ENCODE data around the gene ZMYND10.

Gene ZMYND10

DNA sequence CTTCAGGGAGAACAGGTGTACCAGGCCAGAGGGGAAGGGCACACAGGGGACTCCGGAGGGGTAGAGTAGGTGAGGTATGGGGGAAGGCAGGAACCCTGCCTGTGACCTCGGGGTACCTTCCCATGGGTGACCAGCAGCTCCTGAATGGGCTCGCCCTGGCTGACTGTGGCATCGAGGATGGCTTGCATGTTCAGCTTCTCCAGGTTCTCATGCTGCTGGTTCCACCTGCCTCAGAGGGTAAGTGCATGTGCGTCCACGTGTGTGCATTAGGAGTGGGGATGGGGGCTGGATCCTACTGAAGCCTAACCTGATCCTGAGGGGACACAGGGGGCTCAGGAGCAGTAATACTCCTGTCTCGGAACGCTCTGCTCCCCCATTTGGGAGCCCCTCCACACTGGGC lies 524 bp downstream of the ZMYND10 start:
- no peak for DNase-seq

DNA sequence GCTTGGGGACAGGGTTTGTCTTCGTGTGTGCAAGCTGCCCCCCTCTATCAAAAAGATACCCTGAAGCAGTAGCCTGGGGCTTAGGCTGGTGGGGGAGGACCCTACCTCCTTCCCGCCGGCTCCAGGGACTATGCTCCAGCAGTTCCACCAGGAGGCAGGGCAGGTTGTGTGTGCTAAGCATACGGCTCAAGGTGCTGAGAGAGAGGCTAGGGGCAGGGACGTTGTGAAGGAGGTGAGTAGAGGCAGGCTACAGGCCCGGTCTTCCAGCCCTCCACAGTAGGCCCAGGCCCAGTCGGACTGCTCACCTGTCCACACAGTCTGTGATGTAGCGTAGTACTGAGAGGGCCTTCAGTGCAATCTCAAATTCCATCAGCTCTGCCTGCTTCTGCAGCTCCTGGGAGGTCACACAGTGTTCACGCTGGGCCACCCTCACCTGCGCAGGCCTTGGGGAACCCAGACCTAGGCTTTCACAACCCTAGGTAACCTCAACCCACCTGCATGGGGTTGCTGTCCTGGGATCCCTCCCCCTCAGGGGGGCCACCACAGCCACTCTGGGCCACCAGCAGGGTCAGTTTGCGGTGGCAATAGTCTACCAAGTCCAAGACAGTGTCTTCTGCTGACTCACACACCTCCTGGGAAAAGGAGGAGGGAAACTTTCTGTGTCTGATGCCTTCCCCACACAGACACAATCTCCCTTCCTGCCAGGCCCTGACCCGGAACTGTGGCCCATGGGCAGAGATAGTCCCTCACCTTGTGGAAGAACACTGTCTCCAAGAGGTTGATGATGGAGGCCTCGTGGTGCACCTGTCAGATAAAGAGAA lies 2.5 kb downstream of the ZMYND10 start:
- DNase-seq, result no peak

DNA sequence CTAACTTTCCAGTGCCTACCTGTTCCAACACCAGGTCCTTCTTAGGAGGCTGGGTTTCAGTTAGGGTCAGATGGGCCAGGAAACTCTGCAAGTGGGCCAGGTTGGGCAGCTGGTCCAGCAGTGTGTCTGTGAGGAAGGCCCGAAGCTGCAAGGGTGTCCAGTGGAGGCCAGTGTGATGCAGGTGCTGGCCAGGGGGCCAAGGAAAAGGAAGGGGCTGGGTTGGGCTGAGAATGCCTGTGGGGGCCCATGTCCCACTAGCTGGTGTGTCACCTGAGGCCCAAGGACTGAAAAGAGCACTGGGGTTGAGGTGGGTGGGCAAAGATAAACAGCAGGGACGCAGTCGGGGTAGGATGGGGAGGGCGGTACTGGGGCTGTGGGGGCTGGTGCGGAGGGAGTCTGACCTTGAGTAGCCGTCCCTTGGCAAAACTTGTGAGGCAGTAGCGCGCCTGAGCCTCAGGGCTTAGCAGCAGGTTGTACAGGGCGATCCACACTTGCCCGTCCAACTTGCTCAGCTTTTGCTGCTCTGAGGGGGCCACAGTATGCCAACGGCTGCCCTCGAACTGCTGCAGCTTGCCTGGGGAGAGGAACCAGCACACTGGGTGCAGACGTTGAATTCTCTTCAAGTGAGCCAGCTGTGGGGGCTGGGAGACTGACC lies 3.4 kb downstream of the ZMYND10 start:
- DNase-seq, result no peak

DNA sequence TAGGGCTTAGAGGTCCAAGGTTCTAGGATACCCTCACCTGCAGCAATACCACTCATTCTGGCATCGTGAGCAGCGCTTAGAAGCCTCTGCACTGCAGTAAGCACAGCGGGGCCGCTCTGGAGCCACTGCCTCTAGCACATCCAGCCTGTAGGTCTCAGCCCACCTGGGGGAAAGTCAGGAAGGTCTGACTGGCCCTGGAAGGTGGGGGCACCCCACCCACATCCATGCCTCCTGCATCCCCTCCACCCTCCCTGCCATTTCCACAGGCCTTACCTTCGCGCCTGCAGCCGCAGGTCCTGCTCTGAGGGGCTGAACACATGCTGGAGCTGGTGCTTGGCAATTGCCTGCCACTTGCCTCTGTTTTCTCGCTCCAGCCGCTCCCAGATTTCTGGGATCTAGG lies 4.0 kb downstream of the ZMYND10 start:
- no peak for DNase-seq

DNA sequence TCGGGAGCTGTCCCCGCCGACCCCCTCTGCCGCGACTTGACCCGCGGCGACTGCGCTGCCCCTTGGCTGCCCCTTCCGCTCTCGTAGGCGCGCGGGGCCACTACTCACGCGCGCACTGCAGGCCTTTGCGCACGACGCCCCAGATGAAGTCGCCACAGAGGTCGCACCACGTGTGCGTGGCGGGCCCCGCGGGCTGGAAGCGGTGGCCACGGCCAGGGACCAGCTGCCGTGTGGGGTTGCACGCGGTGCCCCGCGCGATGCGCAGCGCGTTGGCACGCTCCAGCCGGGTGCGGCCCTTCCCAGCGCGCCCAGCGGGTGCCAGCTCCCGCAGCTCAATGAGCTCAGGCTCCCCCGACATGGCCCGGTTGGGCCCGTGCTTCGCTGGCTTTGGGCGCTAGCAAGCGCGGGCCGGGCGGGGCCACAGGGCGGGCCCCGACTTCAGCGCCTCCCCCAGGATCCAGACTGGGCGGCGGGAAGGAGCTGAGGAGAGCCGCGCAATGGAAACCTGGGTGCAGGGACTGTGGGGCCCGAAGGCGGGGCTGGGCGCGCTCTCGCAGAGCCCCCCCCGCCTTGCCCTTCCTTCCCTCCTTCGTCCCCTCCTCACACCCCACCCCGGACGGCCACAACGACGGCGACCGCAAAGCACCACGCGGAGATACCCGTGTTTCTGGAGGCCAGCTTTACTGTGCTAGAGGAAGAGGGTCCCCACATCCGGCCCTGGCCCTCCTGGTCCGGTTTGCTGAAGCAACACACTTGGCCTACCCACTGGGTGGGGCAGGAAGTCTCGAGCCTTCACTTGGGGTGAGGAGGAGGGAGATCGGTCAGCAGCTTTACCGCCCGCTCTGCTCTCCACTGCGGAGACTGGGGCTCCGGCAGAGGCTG lies 4.8 kb downstream of the ZMYND10 start, which contains the start of gene RASSF1:
Gene RASSF1, minus strand, starts transcription at position 389 of the 882 bp plus-strand sequence. Its CDS starts 31 bp downstream, at position 358.
- peak; percentile 85 to 87 for DNase-seq

DNA sequence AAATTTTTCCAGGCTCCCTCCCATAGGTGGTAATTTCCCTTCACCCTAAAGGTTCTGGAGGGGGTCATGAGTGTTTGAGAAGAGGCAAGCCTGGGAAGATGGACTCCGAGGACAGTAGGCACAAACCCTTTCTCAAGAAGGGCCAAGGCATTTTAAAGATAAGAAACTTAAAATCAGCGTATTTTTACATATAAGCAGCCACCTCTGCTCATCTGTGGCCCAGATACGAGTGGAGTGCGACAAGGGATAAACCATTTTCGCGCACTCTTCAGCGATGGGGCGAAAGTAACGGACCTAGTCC lies 5.4 kb downstream of the ZMYND10 start:
- DNase-seq, result no peak

DNA sequence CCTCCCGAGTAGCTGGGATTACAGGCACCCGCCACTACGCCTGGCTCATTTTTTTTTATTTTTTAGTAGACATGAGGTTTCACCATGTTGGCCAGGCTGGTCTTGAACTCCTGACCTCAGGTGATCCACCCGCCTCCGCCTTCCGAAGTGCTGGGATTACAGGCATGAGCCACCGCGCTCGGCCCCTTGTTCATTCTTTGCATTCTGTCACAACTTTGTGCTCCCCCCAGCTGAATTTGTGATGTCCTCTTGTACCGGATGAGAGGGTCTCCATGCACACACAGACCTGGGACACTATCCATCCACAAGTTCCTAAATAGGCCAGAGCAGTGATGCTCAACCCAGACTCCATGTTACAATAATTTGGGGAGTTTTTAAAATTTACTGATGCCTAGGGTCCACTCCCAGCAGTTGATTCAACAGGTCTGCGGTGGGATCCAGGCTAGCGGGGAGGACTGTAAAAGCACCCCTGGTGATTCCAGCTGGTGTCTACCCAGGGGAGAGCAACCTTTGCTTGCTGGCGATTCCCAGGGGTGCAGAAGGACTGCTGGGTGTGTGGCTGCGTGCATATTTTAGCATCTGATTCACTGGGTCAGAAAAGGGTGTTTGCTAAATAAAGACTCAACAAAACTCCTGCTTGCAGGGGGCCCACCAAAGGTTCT lies 5.9 kb downstream of the ZMYND10 start:
- no peak for DNase-seq

DNA sequence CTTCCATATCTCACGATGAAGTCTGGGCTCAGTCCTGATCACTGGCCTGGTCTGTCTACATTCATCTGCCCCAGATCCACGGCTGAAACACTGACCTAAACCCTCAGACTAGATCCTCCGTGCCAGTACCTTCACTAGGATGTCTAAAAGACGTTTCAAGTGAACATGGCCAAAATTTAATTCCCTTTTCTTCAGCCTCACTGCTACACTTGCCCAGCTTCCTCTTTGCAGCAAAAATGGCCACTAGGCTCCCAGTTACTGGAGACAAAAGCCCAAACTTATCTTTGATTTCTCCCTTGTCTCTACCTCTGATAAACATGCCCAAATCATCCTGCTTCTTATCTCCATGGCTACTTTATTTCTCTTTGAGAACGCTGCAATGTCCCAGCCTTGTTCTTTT lies 6.6 kb downstream of the ZMYND10 start:
- peak; percentile 56 to 64 for DNase-seq

DNA sequence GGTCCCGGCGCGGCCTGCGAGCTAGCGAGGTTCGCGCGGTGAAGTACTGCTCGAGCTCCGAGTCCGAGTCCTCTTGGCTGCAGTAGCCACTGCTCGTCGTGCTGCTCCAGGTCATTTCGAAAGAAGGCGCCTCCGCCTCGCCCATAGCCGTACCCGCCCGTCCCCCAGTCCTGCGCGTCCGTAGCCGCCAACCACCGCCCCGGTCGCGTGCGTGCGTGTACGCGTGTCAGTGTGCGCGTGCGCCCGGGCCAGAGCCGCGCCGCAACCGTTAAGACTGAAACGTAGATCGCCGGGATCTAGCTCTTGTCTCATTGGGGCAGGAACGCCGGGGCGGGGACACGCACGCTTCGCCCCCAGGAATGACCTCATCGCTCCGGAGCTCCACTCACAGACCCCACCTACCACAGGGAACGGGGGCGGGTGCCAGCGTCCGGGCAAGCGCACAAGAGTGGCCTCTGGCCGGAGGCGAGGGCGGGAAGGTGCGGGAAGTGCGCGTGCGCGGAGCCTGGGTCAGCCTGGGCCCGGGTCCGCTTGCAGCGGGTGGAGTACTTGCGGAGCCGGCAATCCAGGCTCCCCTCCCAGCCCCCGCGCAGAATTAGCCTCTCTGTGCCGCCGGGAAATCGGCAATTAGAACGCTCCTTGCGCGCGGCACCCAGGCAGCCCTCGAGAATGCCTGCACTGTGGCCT lies 8.2 kb downstream of the ZMYND10 start:
- peak; percentile 100 for DNase-seq

DNA sequence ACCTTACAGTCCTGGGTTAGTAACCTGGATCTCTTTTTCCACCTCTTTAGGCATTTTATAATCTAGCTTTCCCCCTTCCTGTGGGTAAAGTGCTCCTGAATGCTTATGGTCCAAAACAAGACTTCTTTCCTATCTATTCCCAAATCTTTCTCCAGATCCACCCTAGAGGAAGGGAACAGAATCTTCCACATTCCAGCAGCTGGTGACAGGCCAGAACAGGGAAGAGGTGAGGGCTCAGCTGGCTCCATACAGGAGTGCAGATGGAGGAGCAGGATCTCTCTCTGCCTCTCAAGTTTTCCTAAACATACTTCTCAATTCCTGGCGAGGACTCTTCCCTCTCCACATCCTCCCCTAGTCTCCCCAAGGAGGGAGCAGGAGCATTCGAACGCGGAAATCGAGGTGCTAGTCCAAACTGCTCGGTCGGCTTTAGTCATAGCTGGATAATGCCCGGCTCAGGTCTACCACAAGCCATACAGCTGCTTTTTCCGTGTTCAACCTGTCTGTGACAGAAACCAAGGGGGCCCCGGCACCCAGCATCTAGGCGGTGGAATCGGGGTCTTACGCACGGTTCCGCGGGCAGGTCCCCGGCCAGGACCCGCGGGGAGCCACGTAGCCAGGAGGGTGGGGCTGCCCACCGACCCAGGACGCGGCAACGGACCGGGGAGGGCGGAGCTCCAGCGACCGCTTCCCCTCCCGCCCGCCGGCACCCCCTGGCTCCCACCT lies 8.9 kb downstream of the ZMYND10 start:
- DNase-seq, result no peak

DNA sequence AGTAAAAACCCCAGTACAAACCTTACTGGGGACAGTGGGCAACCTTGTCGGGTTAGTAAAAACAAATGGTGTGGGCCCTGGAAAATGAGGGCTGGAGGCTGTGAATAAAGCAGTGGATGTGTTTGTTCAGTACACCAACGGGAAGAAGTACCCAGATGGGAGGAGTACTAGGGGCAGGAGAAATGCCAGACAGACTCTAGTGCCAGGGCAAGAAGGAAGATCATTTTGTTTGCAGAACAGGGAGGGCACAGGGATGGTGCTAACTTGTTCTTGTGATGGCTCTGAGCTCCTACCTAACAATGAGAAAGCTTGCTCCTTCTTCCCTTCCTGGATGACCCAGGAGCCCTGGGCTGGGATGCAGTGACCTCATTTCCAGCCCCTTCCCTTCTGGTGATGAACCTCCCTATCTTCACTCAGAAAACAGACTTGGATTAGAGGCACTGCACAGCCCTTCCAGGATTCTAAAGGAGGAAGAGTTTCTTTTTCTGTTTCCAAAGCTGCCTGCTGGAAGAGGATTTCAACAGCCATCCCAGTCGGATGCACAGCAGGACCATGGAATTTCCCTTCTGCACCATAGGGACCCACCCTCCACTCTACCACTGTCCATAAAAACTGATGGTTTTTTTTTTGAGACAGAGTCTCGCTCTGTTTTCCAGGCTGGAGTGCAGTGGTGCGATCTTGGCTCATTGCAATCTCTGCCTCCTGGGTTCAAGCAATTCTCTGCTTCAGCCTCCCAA lies 11.0 kb downstream of the ZMYND10 start:
- DNase-seq, result no peak

DNA sequence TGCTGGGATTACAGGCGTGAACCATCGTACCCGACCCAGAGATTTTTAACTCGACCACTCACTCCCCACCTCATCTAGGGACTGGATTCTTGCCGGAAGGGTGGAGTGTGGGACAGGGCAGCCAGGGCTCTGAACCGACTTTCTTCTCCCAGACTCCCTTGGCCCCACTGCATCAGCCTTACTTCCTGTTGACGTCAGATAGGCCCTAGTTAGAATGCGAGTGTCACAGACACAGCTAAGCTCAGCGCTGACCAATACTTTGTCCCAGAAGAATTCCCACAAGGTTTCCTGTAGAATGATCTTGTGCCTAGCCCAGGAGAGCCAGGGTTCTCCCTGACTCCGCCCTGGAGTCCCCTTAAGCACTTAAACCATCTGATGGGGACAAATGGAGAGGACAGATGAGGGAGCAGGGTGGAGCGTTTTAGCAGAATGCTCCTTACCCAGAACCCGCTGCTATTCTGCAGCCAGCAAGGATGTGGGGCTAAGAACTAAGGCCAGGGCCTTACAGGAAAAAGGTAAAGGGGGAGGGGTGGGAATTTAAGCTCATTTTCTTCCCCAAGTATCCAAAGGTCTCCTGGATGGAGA lies 11.7 kb downstream of the ZMYND10 start:
- no peak for DNase-seq

DNA sequence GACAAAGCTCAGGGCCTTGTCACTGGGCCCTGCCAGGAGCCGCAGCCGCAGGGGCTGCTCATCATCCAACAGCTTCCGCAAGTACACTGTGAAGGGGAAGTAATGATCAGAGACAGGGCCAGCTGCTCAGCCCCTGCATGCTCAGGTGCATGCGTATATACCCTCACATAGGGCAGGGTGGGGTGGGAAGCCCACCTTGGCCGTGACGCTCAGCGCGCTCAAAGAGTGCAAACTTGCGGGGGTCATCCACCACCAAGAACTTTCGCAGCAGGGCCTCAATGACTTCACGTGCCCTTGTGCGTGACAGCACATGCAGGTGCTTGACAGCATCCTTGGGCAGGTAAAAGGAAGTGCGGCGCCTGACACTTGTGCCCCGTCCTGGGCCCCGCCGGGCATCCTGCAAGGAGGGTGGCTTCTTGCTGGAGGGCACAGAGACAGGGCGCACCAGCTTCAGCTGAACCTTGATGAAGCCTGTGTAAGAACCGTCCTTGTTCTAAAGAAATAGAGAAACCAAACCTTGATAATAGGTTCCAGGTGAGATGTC lies 14.1 kb downstream of the ZMYND10 start:
- DNase-seq, result no peak

DNA sequence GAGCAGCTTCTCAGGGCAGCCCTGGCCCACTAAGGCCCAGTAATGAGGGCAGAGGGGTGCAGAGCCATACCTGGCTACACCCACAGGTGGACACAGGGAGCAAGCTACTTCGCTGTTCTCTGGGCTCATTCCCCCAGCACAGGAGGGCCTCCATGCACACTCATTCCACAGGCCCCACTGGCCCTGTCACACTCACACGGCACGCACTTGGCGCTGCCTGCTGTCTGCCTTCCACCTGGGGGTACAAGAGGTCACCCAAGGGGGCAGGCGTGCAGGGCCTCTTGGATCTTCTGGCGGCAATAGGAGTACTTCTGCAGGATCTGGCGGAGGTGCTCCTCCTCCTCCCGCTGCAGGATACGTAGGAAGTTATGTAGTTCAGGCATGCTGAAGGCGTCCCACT lies 15.2 kb downstream of the ZMYND10 start:
- DNase-seq, result no peak

DNA sequence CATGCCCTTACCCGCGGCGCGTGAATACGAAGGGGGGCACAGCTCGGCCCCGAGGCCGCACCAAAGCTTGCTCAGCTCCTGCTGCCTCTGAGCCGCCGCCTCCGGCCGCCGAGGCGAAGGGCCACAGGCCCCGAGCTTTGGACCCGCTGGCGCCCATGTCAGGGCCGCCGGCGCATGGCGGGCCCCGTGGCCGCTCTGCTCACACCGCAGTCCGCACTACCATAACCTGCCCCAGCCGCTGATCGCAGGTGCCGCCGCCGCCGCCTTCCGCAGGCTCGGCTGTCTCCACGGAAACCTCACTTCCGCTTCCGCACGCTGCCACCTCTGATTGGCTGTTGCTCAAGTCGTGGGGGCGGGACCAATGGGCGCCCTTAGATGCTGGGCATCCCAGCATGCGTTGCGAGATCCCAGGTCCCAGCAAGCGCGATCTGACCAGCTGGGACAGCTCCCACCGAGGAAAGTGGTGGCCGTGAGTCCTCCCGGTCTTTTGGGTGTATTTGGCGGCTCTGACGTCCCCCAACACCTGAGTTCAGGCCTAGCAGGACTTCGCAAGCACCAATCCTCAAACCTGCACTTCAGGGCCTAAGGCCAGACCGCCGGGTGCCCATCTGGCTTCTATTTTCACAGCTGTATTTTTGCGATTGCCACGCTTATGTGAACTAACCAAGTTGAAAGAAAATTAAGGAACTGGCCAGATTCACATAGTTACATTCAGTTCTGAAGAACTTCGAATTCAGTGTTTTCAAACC lies 17.4 kb downstream of the ZMYND10 start, which contains the start of gene TUSC2:
Gene TUSC2, minus strand, starts transcription at position 281 of the 749 bp plus-strand sequence. Its CDS starts 124 bp downstream, at position 157.
- peak; percentile 97 to 98 for DNase-seq

DNA sequence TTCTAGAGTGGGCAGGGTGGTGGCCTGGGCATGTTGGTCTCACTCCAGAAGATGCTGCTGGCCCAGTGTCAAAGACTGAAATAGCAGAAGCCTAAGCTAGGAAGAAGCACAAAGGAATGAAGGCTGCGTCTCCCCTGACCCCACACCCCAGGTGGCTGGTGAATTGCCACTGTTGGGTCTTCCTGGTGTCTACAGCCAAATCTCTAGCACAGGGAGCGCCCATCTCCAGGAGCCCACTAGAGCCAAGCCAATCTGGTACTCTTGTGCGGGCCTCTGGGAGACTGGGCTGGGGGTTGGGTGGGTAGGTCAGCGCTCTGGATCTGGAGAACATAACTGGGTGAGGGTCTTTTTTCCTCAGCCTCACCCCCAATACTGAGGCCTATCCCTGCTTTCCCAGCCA lies 18.4 kb downstream of the ZMYND10 start:
- no peak for DNase-seq

DNA sequence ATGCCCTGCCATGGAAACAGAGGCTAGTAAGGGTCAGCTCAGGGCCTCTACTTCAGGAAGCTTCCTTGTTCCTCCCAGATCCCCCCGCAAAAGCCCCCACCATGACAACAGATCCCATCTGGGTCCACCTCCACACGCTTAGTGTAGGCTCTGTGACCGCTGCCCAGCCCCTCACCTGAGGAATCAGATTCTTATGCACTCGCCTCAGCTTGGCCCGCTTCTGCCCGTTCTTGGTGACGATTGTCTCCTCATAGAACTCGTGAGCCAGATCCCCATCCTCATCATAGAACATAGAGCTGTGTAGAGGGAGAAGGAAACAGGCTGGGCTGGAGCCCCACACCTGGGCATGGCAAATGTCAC lies 19.4 kb downstream of the ZMYND10 start:
- no peak for DNase-seq

DNA sequence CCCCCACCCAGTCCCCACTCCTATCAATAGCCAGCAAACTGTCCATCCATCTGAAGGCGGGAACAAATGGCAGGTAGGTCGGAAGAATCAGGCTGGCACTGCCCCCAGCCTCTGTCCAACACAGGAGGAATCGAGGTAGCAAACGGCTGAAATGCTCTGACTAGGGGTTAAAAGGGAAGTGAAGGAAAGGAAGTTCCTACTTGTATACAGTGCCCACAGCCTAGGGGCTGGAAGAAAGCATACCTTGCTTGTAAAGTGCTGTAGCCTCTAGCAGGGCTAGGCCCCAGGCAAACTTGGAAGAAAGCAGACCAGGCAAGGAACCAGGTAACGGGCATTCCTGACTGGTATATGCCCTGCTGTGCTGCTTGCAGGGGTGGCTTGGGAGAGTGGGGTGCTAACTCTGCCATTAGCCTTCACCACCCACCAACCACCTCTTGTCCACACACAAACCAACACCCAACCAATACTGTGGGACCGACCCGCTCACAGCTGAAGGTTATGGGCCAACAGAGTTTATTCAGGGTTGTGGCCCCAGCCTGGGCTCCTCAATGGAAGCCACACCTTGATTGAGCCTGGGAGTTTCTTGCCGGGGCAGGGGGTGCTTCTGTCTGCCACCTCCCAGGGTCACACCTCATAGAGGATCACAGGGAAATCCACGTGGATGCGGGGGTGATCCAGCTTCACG lies 19.9 kb downstream of the ZMYND10 start:
- DNase-seq, result no peak

DNA sequence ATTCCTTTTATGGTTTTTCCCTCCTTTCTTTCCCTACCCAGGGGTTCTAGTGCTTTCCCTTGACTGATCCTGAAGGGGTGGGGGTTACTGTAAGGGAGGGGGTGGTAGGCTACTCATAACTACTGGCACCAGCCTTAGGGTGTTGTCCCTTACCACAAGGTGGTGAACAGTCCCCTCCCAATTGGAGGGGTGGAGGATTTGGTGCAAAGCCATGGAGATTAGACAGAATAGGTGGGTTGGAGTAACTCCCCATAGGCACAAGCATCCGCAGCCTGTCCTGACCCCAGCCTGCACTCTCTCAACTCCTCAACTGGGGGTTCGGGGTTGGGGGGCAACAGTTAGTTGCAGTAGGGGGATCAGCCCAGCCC lies 20.4 kb downstream of the ZMYND10 start:
- no peak for DNase-seq
